Cardiac fibroblast (primary cell): Measurements from ENCODE around the gene SFT2D3.

Experiments used
- DNase-seq, 2 donors: peaks; one replicate each; pipeline versions ENCODE4 v3.0.0 to v3.0.0-alpha.2; 2010; ENCODE audit warnings: low read depth in 2 of 2
- H3K4me3 ChIP-seq, 2 donors: replicated peaks in 1 of 2; 1 replicate in 1 of 2; 2 replicates in 1 of 2; pipeline ENCODE4 v1.5.1; 2011; ENCODE audit warnings: low read depth in 2 of 2, low read length in 2 of 2, mild to moderate bottlenecking in 2 of 2, moderate library complexity in 1 of 2
- CTCF ChIP-seq: IDR thresholded peaks from one replicate; pipeline ENCODE4 v1.5.1; 2011; ENCODE audit warnings: low read depth, mild to moderate bottlenecking, low read length, inconsistent platforms

SFT2D3 gene

GRCh38 chr2:127683056-127683455 is 18.2 kb upstream of the SFT2D3 start:
- no peak for TF ChIP-seq CTCF
- H3K4me3 ChIP-seq, result no peak overlapping the region
- DNase-seq, result no peak

- H3K4me3 ChIP-seq, result no peak overlapping the region
- DNase-seq, result peak; percentile 24 to 52
- no peak for TF ChIP-seq CTCF
Measured at GRCh38 chr2:127683757-127684156, 17.5 kb upstream of the SFT2D3 start.

- TF ChIP-seq CTCF, result no peak
- H3K4me3 ChIP-seq, result no peak overlapping the region
- DNase-seq, result no peak
Measured at GRCh38 chr2:127685410-127686080, 15.8 kb upstream of the SFT2D3 start.

GRCh38 chr2:127688405-127688804 is 12.9 kb upstream of the SFT2D3 start:
- H3K4me3 ChIP-seq, result no peak overlapping the region
- DNase-seq, result no peak
- no peak for TF ChIP-seq CTCF

- no peak for TF ChIP-seq CTCF
- no peak for DNase-seq
- H3K4me3 ChIP-seq, result no peak overlapping the region
Measured at GRCh38 chr2:127690696-127691095, 10.6 kb upstream of the SFT2D3 start.

- no peak overlapping the region for H3K4me3 ChIP-seq
- TF ChIP-seq CTCF, result no peak
- peak; percentile 35 to 56 for DNase-seq
Measured at GRCh38 chr2:127694986-127695385, 6.3 kb upstream of the SFT2D3 start.
